Pulmonary artery endothelial cell (primary cell): Measurements from ENCODE around the gene PTRHD1. TPM values are rescaled to one million over a fixed set of nuclear protein-coding genes. Genes with fewer than 3 reads are reported as not detected.
"Not testable (repeated sequence)": the region's sequence is repeated elsewhere in the genome, so short reads cannot be mapped to it uniquely, and the experiment has no call there.

ENCODE experiments used
- DNase-seq: peaks from one replicate; pipeline ENCODE4 v3.0.0-alpha.2; 2011; ENCODE audit warnings: low read depth, low spot score
- total RNA-seq: library from RNA; depleted of rRNA; stranded (reverse); fragments of >200 nt; gene quantifications from 2 replicates; pipeline ENCODE4 v1.2.3, GENCODE V29; 2014

The PTRHD1 gene
- total RNA-seq, 1 donor from 2014 or later: 31.0 TPM

GRCh38 chr2:24813691-24814137 is 20.5 kb upstream of the PTRHD1 start:
- no peak for DNase-seq

DNA sequence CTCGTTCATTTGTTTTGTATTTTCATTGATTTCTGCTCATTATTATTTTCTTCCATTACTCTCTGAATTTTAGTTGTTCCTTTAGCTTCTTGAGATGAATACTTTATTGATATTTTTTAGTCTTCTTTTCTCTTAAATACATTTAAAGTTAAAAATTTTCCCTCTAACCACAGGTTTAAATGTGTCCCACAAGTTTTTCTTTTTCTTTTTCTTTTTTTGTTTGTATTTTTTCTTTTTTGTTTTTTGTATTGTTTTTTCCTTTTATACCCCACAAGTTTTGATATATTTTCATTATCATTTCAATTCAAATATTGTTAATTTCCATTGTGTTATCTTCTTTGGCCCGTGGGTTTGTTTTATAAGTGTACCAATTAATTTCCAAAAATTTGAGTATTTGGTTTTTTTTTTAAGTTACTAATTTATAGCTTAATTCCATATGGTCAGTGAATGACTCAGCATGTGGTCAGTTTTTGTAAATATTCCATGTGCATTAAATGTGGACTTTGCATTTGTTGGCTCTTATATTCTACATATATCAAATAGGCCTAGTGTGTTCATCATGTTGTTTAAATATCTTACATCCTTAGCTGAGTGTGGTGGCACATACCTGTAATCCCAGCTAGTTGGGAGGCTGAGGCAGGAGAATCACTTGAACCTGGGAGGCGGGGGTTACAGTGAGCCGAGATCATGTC is 16.3 kb upstream of the PTRHD1 start:
- no peak for DNase-seq

DNA sequence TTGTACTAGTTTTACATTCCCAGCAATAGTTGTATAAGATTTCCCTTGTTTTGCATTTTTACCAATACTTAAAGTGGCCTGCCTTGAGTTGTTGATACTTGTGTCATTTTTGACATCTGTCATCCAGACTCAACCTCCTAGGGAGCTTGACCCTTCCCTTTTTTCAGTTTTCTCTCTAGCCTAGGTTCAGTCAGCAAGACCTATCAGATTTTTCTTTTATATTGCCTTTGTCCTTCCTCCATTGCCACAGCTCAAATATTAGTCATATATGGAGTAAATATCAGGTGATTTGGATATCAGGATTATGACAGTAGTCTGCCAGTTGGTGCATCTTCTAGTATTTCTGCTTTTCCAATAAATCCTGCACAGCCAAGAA is 13.5 kb upstream of the PTRHD1 start:
- DNase-seq: no peak

DNA sequence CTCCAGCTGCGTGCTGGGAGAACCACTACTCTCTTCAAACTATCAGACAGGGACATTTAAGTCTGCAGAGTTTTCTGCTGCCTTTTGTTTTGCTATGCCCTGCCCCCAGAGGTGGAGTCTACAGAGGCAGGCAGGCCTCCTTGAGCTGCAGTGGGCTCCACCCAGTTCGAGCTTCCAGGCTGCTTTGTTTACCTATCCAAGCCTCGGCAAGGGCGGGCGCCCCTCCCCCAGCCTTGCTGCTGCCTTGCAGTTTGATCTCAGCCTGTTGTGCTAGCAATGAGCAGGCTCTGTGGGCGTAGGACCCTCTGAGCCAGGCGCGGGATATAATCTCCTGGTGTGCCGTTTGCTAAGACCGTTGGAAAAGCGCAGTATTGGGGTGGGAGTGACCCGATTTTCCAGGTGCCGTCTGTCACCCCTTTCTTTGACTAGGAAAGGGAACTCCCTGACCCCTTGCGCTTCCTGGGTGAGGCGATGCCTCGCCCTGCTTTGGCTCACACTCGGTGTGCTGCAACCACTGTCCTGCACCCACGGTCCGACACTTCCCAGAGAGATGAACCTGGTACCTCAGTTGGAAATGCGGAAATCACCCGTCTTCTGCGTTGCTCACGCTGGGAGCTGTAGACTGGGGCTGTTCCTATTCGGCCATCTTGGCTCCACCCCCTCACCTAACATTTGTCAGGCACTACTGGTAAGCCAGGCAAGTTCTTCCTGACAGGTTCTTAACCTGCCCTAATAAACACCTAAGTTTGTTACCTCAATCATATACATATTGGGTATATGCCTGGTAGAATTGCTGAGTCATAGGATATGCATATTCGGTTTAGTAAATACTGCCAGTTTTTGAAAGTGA is 12.8 kb upstream of the PTRHD1 start:
- not testable (repeated sequence) for DNase-seq

GRCh38 chr2:24800487-24800886 is 7.3 kb upstream of the PTRHD1 start:
- DNase-seq: not testable (repeated sequence)

GRCh38 chr2:24797644-24798043 is 4.5 kb upstream of the PTRHD1 start:
- DNase-seq: no peak

- DNase-seq: no peak
Observed at GRCh38 chr2:24793761-24794435, 707 bp upstream of the PTRHD1 start.

DNA sequence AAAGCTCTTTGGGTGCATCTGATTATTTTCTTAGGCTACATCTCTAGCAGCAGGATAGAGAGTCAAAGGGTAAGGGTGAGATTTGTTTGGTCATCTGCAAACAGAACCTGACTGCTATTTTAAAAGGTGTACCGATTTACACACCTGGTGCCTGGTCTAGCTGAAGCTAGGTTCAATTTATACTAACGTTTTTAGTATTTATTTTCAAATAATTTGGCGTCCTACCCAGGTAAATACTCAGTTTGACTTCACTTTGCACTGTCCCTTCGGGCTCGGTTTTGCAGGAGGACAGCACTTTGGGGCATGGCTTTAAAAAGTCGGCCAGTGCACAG is 683 bp downstream of the PTRHD1 start:
- no peak for DNase-seq

- no peak for DNase-seq
Observed at GRCh38 chr2:24791452-24791851, 1.7 kb downstream of the PTRHD1 start.

DNA sequence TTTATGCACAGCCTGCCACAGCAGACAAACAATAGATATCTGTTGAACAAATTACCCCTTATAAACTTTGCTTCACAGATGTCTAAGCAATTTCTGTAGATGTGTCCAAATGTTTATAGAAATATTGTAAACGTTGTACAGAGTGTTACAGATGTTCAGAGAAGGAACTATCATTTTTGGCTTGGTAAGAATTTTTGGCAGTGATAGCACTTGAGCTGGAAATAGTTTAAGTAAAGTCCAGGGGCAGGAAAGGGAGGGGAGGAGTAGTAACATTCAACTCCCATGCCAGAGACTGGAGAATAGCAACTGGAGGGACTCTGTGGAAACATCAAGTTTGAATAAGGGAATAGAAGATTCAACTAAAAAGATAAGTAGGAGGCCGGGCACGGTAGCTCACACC is 4.4 kb downstream of the PTRHD1 start:
- no peak for DNase-seq

DNA sequence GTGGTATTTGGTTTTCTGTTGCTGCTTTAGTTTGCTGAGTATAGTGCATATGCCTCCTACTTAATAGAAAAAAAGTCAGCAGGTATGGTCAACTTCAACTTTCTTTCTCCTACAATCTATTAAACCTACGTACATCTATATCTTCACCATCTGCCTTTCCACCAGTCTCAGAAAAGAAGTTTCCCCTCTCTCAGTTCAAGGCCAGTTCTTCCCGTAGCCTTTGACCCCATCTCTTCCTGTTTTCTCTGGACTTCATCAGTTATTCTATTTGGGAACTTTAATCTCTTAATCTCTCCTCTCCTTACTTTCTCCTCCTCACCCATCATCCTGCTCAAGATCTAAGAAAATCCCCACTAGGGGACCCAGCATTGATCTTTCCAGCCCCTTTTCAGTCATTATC is 5.7 kb downstream of the PTRHD1 start:
- DNase-seq: no peak

GRCh38 chr2:24785671-24786321 is 7.4 kb downstream of the PTRHD1 start:
- DNase-seq: no peak

DNA sequence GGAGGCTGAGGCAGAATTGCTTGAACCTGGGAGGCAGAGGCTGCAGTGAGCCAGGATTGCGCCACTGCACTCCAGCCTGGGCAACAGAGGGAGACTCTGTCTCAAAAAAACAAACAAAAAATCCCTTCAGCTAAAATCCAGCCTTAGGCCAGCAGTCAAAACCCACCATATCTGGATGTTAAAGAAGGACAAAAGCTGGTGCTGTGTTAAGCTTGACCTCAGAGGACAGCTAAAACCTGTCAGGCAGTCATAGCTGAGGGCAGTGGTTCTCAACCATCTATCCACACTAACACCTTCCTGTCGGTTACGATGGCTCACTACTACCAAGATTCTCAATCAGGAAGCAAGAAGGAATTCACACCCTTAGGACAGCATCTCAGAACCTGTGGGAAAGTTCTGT is 9.6 kb downstream of the PTRHD1 start:
- DNase-seq: no peak

- no peak for DNase-seq
Observed at GRCh38 chr2:24779116-24779515, 14.1 kb downstream of the PTRHD1 start.

DNA sequence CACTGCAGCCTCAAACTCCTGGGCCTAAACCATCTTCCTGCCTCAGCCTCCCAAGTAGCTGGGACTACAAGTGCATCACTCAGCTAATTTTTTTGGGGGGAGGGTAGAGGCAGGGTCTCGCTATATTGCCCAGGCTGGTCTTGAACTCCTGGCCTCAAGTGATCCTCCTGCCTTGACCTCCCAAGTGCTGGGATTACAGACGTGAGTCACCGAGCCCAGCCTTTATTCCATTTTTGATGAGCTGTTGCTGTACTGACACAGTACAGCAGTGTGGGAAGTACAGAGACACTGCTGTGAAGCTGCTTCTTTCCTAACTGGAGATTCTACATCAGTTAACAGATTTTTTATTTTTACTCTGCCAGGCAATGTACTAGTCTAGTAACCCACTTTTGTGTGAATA is 18.8 kb downstream of the PTRHD1 start:
- DNase-seq: no peak

DNA sequence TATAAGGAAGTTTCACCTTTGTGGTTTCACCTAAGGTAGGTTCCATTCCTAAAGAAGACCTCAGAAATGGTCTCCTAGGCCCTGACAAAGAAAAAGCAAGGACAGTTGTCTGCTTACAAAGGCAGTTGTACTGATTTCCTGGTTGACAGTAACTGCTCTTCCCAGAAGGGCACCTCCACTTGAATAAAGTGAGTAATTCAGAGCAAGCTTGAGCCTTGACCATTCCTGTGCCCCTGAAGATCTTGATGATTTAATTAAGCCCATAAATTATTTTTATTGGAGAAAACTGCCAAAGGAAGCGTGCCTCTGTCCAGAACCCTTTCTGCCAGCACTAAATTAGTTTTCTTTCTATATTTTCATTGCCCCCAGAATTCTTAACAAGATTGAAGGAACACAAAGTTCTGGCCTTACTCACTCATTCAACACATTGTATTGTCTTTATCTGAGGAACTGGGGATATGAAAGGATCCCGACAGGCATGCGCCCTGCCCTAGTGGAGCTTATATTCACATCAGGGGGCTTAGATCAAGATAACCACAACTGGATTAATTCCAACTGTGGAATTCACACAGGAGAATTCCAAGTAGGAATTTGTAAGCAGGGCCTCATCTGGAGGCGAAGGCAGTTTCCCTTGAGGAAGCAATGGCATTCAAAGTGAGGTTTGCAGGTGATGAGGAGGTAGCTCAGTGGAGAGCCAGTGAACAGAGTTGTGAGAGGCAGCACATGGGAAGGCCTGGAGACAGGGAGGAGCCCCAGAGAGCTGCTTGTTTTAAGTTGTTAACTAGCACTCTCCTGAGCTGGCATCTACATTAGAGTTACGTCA is 21.2 kb downstream of the PTRHD1 start:
- DNase-seq: no peak

- DNase-seq: no peak
Observed at GRCh38 chr2:24771061-24771460, 22.1 kb downstream of the PTRHD1 start.

GRCh38 chr2:24768601-24769000 is 24.6 kb downstream of the PTRHD1 start:
- no peak for DNase-seq

DNA sequence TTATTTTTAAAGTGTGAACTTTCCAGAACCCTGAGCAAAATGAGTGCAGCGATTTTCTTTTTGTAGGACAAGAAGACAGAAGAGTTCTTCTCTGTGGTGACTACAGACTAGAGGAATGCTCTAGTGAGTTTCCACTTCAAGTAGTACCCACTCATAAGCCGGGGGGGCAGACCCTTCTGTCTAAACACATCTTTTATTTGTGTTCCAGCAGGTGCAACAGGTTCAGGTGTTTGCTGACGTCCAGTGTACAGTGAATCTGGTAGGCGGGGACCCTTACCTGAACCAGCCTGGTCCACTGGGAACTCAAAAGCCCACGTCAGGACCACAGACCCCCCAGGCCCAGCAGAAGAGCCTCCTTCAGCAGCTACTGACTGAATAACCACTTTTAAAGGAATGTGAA is 25.2 kb downstream of the PTRHD1 start:
- no peak for DNase-seq

GRCh38 chr2:24766609-24767008 is 26.6 kb downstream of the PTRHD1 start:
- no peak for DNase-seq

DNA sequence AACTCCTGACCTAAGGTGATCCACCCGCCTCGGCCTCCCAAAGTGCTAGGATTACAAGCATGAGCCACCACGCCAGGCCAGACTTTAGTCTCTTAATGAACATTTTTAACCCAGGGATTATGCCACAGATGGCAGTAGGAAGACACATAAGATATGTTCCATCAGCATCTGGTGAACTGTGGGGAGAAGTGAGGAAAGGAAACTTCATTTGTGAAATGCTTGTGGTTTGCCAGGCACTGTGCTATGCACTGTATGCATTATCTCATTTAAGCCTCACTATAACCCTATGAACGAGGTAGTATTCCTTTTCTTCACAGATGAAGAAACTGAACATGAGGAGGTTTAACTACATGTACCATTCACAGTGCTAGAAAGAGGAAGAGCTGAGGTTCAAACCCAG is 29.3 kb downstream of the PTRHD1 start:
- no peak for DNase-seq
